Measurements from ENCODE around the gene TTLL12.

The TTLL12 gene

GRCh38 chr22:43186272-43187170 lies at the start of gene TTLL12:
TTLL12 (minus strand) TSS chr22:43187134; CDS start chr22:43187069, 65 bp downstream.
- peak; percentile 66 for DNase-seq (ENCODE audit: low read depth)

GRCh38 chr22:43235445-43236409 lies 48.8 kb upstream of the TTLL12 start:
- no peak for DNase-seq (ENCODE audit: low read depth)

GRCh38 chr22:43234264-43234988 lies 47.5 kb upstream of the TTLL12 start:
- no peak for DNase-seq (ENCODE audit: low read depth)

- no peak for DNase-seq (ENCODE audit: low read depth)
Measured at GRCh38 chr22:43233529-43233928, 46.6 kb upstream of the TTLL12 start.

GRCh38 chr22:43232445-43232844 lies 45.5 kb upstream of the TTLL12 start:
- DNase-seq (ENCODE audit: low read depth) = no peak

GRCh38 chr22:43231724-43232034 lies 44.7 kb upstream of the TTLL12 start:
- DNase-seq (ENCODE audit: low read depth) = no peak

- peak; percentile 65 for DNase-seq (ENCODE audit: low read depth)
Measured at GRCh38 chr22:43230971-43231723, 44.2 kb upstream of the TTLL12 start.

GRCh38 chr22:43230571-43230970 lies 43.6 kb upstream of the TTLL12 start:
- no peak for DNase-seq (ENCODE audit: low read depth)

- DNase-seq (ENCODE audit: low read depth) = no peak
Measured at GRCh38 chr22:43228863-43229262, 41.9 kb upstream of the TTLL12 start.

GRCh38 chr22:43228330-43228729 lies 41.4 kb upstream of the TTLL12 start:
- peak; percentile 40 for DNase-seq (ENCODE audit: low read depth)

GRCh38 chr22:43227239-43227630 lies 40.3 kb upstream of the TTLL12 start:
- no peak for DNase-seq (ENCODE audit: low read depth)

GRCh38 chr22:43226377-43227238 lies 39.7 kb upstream of the TTLL12 start:
- peak; percentile 62 for DNase-seq (ENCODE audit: low read depth)

GRCh38 chr22:43225609-43226008 lies 38.7 kb upstream of the TTLL12 start:
- DNase-seq (ENCODE audit: low read depth) = no peak

GRCh38 chr22:43222987-43223386 lies 36.1 kb upstream of the TTLL12 start:
- no peak for DNase-seq (ENCODE audit: low read depth)

- no peak for DNase-seq (ENCODE audit: low read depth)
Measured at GRCh38 chr22:43222262-43222661, 35.3 kb upstream of the TTLL12 start.

- DNase-seq (ENCODE audit: low read depth) = no peak
Measured at GRCh38 chr22:43220625-43221380, 33.9 kb upstream of the TTLL12 start.

- no peak for DNase-seq (ENCODE audit: low read depth)
Measured at GRCh38 chr22:43218786-43219185, 31.9 kb upstream of the TTLL12 start.

- no peak for DNase-seq (ENCODE audit: low read depth)
Measured at GRCh38 chr22:43217285-43218030, 30.5 kb upstream of the TTLL12 start.

GRCh38 chr22:43216738-43217137 lies 29.8 kb upstream of the TTLL12 start:
- no peak for DNase-seq (ENCODE audit: low read depth)
